Central memory CD8-positive, alpha-beta T cell (primary cell): Measurements from ENCODE around the gene TTLL3.

ENCODE experiments used
- ATAC-seq: fragments of 150-1000 bp; cut with Tn5 transposase; replicated peaks from 2 replicates; pipeline ENCODE4 v1.10.0; 2022; ENCODE audit warnings: mild to moderate bottlenecking, moderate FRiP score, moderate number of reproducible peaks; ENCODE audit not compliant: poor library complexity, severe bottlenecking; ENCODE audit errors: extremely low read depth
- DNase-seq, 2 donors: peaks; one replicate each; pipeline ENCODE4 v3.0.0; 2021; ENCODE audit warnings: low spot score in 2 of 2
- H3K27ac Mint-ChIP-seq: one replicate; pipeline ENCODE4 v1.8.0; 2022; ENCODE audit warnings: low read depth, mild to moderate bottlenecking, moderate library complexity, mixed read lengths
- H3K27me3 Mint-ChIP-seq: one replicate; pipeline ENCODE4 v1.8.0; 2022; ENCODE audit warnings: mixed read lengths
- H3K36me3 Mint-ChIP-seq: one replicate; pipeline ENCODE4 v1.8.0; 2022; ENCODE audit warnings: mild to moderate bottlenecking, moderate library complexity, mixed read lengths; ENCODE audit not compliant: insufficient read depth
- H3K4me1 Mint-ChIP-seq: one replicate; pipeline ENCODE4 v1.8.0; 2022; ENCODE audit warnings: mixed read lengths
- H3K4me3 Mint-ChIP-seq: one replicate; pipeline ENCODE4 v1.8.0; 2022; ENCODE audit warnings: mild to moderate bottlenecking, moderate library complexity, mixed read lengths
- H3K9me3 Mint-ChIP-seq: one replicate; pipeline ENCODE4 v1.8.0; 2022; ENCODE audit warnings: mixed read lengths

Gene TTLL3

GRCh38 chr3:9785602-9786001, 24.5 kb upstream of the TTLL3 start:
- Mint-ChIP-seq H3K4me3 (no peak overlapping the region), H3K9me3 (no peaks in the 10 kb centered on the region), H3K4me1 (peaks cover 42% of the 10 kb centered on the region), H3K27ac (no peak overlapping the region), H3K27me3 (no peaks in the 10 kb centered on the region), H3K36me3 (peaks cover 51% of the 10 kb centered on the region)
- no peak for ATAC-seq
- no peak for DNase-seq

- no peak overlapping the region for H3K4me3 Mint-ChIP-seq
- DNase-seq (no peak), ATAC-seq (no peak)
- no peaks in the 10 kb centered on the region for H3K27me3 Mint-ChIP-seq
- H3K9me3 Mint-ChIP-seq, result no peaks in the 10 kb centered on the region
- peaks cover 42% of the 10 kb centered on the region for H3K4me1 Mint-ChIP-seq
- peaks cover 48% of the 10 kb centered on the region for H3K36me3 Mint-ChIP-seq
- no peak overlapping the region for H3K27ac Mint-ChIP-seq
These were observed 23.8 kb upstream of the TTLL3 start for GRCh38 chr3:9786209-9786739.

GRCh38 chr3:9786825-9787669, 23.0 kb upstream of the TTLL3 start:
- H3K9me3 Mint-ChIP-seq, result no peaks in the 10 kb centered on the region
- H3K36me3 Mint-ChIP-seq, result peaks cover 47% of the 10 kb centered on the region
- no peaks in the 10 kb centered on the region for H3K27me3 Mint-ChIP-seq
- H3K4me1 Mint-ChIP-seq, result peaks cover 45% of the 10 kb centered on the region
- peak overlapping the region; percentile 69 for H3K27ac Mint-ChIP-seq
- ATAC-seq (no peak), DNase-seq (no peak)
- no peak overlapping the region for H3K4me3 Mint-ChIP-seq

GRCh38 chr3:9787714-9788113, 22.3 kb upstream of the TTLL3 start:
- H3K27me3 Mint-ChIP-seq, result no peaks in the 10 kb centered on the region
- H3K27ac Mint-ChIP-seq, result peak overlapping the region; percentile 69
- DNase-seq (no peak), ATAC-seq (no peak)
- H3K9me3 Mint-ChIP-seq, result no peaks in the 10 kb centered on the region
- no peak overlapping the region for H3K4me3 Mint-ChIP-seq
- H3K36me3 Mint-ChIP-seq, result peaks cover 46% of the 10 kb centered on the region
- peaks cover 39% of the 10 kb centered on the region for H3K4me1 Mint-ChIP-seq

- Mint-ChIP-seq H3K4me3 (peak overlapping the region; percentile 94), H3K9me3 (no peaks in the 10 kb centered on the region), H3K27ac (peak overlapping the region; percentile 7), H3K36me3 (peaks cover 44% of the 10 kb centered on the region), H3K27me3 (no peaks in the 10 kb centered on the region), H3K4me1 (peaks cover 64% of the 10 kb centered on the region)
- ATAC-seq (no peak), DNase-seq (no peak)
These were observed 18.9 kb upstream of the TTLL3 start for GRCh38 chr3:9791127-9791526.

- DNase-seq, result no peak
- H3K27ac Mint-ChIP-seq, result peak overlapping the region; percentile 97
- no peaks in the 10 kb centered on the region for H3K9me3 Mint-ChIP-seq
- peaks cover 43% of the 10 kb centered on the region for H3K36me3 Mint-ChIP-seq
- peaks cover 64% of the 10 kb centered on the region for H3K4me1 Mint-ChIP-seq
- no peaks in the 10 kb centered on the region for H3K27me3 Mint-ChIP-seq
- peak overlapping the region; percentile 94 for H3K4me3 Mint-ChIP-seq
- ATAC-seq, result peak; percentile 0
These were observed 18.2 kb upstream of the TTLL3 start for GRCh38 chr3:9791790-9792404.

- no peaks in the 10 kb centered on the region for H3K9me3 Mint-ChIP-seq
- peak within 1 kb of the TSS; percentile 97 for H3K27ac Mint-ChIP-seq
- H3K4me1 Mint-ChIP-seq, result peaks cover 66% of the 10 kb centered on the region
- peak within 1 kb of the TSS; percentile 94 for H3K4me3 Mint-ChIP-seq
- peak; percentile 87 to 89 for DNase-seq
- peak; percentile 86 for ATAC-seq
- peaks cover 44% of the 10 kb centered on the region for H3K36me3 Mint-ChIP-seq
- H3K27me3 Mint-ChIP-seq, result no peaks in the 10 kb centered on the region
These were observed 17.5 kb upstream of the TTLL3 start, which contains the start of the genes ARPC4 and TADA3 for GRCh38 chr3:9792405-9793160. Gene ARPC4, plus strand, starts transcription at chr3:9793082. Its CDS starts 40 bp downstream, at chr3:9793122. Gene TADA3, minus strand, starts transcription at chr3:9792473. Its CDS starts 1,007 bp downstream, at chr3:9791466.

- DNase-seq, result no peak
- H3K36me3 Mint-ChIP-seq, result peaks cover 48% of the 10 kb centered on the region
- ATAC-seq, result no peak
These were observed 16.8 kb upstream of the TTLL3 start for GRCh38 chr3:9793161-9793781.

GRCh38 chr3:9794400-9794799, 15.7 kb upstream of the TTLL3 start:
- DNase-seq (no peak), ATAC-seq (no peak)
- H3K36me3 Mint-ChIP-seq, result peaks cover 52% of the 10 kb centered on the region
- H3K27ac Mint-ChIP-seq, result no peak overlapping the region
- H3K4me3 Mint-ChIP-seq, result peak overlapping the region; percentile 94
- H3K9me3 Mint-ChIP-seq, result no peaks in the 10 kb centered on the region
- no peaks in the 10 kb centered on the region for H3K27me3 Mint-ChIP-seq
- H3K4me1 Mint-ChIP-seq, result peaks cover 69% of the 10 kb centered on the region

More at GRCh38 chr3:9793161-9793781, 16.8 kb upstream of the TTLL3 start:
- H3K27me3 Mint-ChIP-seq, result no peaks in the 10 kb centered on the region
- H3K9me3 Mint-ChIP-seq, result no peaks in the 10 kb centered on the region
- peak overlapping the region; percentile 97 for H3K27ac Mint-ChIP-seq
- H3K4me3 Mint-ChIP-seq, result peak overlapping the region; percentile 94
- peaks cover 67% of the 10 kb centered on the region for H3K4me1 Mint-ChIP-seq

GRCh38 chr3:9795207-9795606, 14.9 kb upstream of the TTLL3 start:
- H3K27ac Mint-ChIP-seq, result no peak overlapping the region
- DNase-seq (no peak), ATAC-seq (no peak)
- peak overlapping the region; percentile 94 for H3K4me3 Mint-ChIP-seq
- H3K4me1 Mint-ChIP-seq, result peaks cover 65% of the 10 kb centered on the region
- no peaks in the 10 kb centered on the region for H3K27me3 Mint-ChIP-seq
- peaks cover 59% of the 10 kb centered on the region for H3K36me3 Mint-ChIP-seq
- no peaks in the 10 kb centered on the region for H3K9me3 Mint-ChIP-seq

- Mint-ChIP-seq H3K4me1 (peaks cover 47% of the 10 kb centered on the region), H3K27me3 (no peaks in the 10 kb centered on the region), H3K9me3 (no peaks in the 10 kb centered on the region), H3K4me3 (no peak overlapping the region), H3K36me3 (peaks cover 75% of the 10 kb centered on the region), H3K27ac (no peak overlapping the region)
- ATAC-seq, result no peak
- no peak for DNase-seq
These were observed 12.7 kb upstream of the TTLL3 start for GRCh38 chr3:9797196-9797945.
